GM10847 (cell line): Measurements from ENCODE around the gene WDR18.

ENCODE experiments used
- POLR2A ChIP-seq: IDR thresholded peaks from 2 replicates; pipeline ENCODE4 v1.6.1; 2011; ENCODE audit not compliant: insufficient read length; ENCODE audit errors: extremely low read depth

WDR18 gene

GRCh38 chr19:956766-957440 lies 27.2 kb upstream of the WDR18 start:
- no peak for TF ChIP-seq POLR2A

- no peak for TF ChIP-seq POLR2A
These were observed 24.9 kb upstream of the WDR18 start for GRCh38 chr19:958967-959855.

DNA sequence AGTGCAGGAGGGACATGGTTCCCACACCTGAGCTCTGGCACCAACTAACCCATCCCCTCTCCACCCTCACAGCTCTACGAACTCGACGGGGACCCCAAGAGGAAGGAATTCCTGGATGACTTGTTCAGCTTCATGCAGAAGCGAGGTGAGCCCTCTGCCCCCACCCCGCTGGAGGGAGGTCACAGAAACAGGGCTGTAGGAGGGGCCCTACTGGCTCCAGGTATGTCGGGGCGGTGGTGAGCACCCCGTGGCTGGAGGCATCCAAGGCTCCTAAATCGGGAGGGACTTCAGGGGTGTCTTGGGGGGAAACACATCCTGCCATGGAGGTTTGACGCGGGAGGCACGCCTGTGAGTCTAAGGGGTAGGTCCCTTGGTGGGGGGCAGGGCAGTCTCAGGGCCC lies 24.1 kb upstream of the WDR18 start:
- no peak for TF ChIP-seq POLR2A

GRCh38 chr19:960601-960938 lies 23.6 kb upstream of the WDR18 start:
- TF ChIP-seq POLR2A, result no peak

DNA sequence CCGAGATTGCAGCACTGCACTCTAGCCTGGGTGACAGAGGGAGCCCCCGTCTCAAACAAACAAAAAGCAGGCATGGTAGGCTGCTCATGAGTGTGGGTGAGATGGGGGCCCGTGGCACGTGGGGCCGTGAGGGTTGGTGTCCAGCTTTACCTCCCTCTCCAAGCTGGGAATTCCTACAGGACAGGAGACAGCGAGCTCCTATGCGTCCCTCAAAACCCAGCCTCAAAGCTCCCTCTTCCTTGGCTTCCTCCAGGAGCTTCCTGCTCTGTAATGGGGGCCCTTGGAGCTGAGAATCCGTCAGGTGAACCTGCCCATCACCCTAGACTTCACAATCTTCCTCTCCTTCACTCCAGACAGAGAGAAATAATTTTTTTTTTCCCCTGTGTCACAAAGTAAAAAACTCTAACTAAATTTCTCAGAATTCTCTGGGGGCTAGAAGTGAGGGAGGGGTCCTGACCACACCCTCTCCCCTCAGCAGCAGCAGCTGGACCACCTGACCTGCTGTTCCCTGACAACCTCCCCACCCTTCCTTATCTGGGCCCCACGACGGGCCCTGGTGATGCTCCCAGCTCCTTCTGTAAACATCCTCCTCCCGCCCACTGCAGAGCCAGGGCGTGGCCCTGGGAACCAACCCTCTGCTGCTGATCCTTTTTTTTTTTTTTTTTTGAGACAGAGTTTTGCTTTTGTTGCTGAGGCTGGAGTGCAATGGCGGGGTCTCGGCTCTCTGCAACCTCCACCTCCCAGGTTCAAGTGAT lies 22.1 kb upstream of the WDR18 start:
- no peak for TF ChIP-seq POLR2A

DNA sequence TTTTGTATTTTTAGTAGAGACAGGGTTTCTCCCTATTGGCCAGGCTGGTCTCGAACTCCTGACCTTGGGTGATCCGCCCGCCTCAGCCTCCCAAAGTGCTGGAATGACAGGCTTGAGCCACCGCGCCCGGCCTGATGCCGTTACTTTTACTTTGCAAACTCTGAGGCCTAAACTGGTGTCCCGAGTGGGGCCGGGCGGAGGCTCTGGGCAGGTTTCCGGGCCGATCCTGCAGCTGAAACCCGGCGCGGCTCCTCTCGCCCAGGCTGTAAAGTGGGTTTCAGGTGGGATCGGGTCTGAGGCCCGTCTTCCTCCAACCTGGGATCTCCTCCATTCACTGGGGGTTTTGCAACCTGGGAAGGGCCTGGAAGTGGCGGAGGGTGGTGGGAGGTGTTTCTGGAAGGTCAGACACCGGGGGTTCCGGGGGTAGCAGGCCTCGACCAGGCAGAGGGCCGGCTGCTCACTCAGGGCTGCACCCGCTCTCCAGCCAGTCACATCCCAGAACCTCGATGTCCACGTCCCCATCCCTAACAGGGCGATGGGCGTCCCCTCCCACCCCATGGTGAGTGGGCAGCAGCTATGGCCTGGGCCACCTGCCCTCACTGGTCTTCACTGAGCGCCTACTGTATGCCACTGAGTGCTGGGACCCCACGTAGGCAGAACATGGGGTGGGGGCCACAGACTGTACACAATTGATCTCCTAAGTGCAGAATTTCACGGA lies 21.3 kb upstream of the WDR18 start:
- TF ChIP-seq POLR2A, result no peak

GRCh38 chr19:963486-963951 lies 20.6 kb upstream of the WDR18 start:
- no peak for TF ChIP-seq POLR2A

- no peak for TF ChIP-seq POLR2A
These were observed 20.0 kb upstream of the WDR18 start for GRCh38 chr19:964116-964520.

- TF ChIP-seq POLR2A, result no peak
These were observed 19.1 kb upstream of the WDR18 start for GRCh38 chr19:964761-965694.

- TF ChIP-seq POLR2A, result no peak
These were observed 17.6 kb upstream of the WDR18 start for GRCh38 chr19:966485-967088.

- TF ChIP-seq POLR2A, result no peak
These were observed 13.4 kb upstream of the WDR18 start for GRCh38 chr19:970695-971094.

GRCh38 chr19:971795-972194 lies 12.3 kb upstream of the WDR18 start:
- no peak for TF ChIP-seq POLR2A

DNA sequence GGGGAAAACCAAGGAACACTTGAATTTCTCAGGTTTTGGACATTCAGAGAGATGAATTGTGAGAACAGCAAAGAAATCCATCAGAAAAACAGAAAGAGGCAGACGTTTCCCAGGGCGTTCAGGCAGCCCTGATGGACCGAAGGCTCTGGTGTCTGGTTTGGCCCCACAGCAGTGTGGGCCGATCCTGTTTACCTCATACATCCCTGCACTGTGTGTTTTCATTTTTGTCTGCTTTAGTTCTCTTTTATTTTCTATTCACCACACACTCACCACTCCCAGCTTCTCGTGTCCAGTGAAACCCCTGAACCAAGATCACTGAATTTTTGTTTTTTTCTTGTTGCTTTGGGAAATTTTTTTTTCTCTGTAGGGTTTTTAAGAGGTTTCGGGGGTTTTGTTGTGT lies 11.9 kb upstream of the WDR18 start:
- no peak for TF ChIP-seq POLR2A
